SK-N-SH treated with all-trans-retinoic acid at 6 μM for 48 hours (cell line): ENCODE data around the gene PLCB1.

Experiments
- ARNTL ChIP-seq: fragments of 450-650 bp; formaldehyde crosslinking; IDR thresholded peaks from 2 replicates; pipeline ENCODE4 v1.5.0; 2020; ENCODE audit warnings: low read depth, mild to moderate bottlenecking, moderate library complexity, borderline replicate concordance
- BACH2 ChIP-seq: fragments of 250-450 bp; sonication (Bioruptor Pico); IDR thresholded peaks from 2 replicates; pipeline ENCODE4 v1.9.0; 2021; ENCODE audit warnings: mild to moderate bottlenecking, borderline replicate concordance
- CREB5 ChIP-seq: fragments of 250-450 bp; sonication (Bioruptor Pico); IDR thresholded peaks from 2 replicates; pipeline ENCODE4 v1.5.1; 2020; ENCODE audit warnings: low read depth, mild to moderate bottlenecking, moderate library complexity
- CSDC2 ChIP-seq: fragments of 250-450 bp; sonication (Bioruptor Pico); IDR thresholded peaks from 2 replicates; pipeline ENCODE4 v1.5.0; 2020; ENCODE audit warnings: mild to moderate bottlenecking, moderate library complexity
- CSRNP3 ChIP-seq: fragments of 250-450 bp; sonication (Bioruptor Pico); IDR thresholded peaks from 2 replicates; pipeline ENCODE4 v1.5.1; 2021; ENCODE audit warnings: mild to moderate bottlenecking, moderate library complexity
- ESRRG ChIP-seq: fragments of 250-450 bp; sonication (Bioruptor Pico); IDR thresholded peaks from 2 replicates; pipeline ENCODE4 v1.6.1; 2021; ENCODE audit warnings: mild to moderate bottlenecking
- GLIS3 ChIP-seq: fragments of 250-450 bp; sonication (Bioruptor Pico); IDR thresholded peaks from 2 replicates; pipeline ENCODE4 v1.5.0; 2020; ENCODE audit warnings: mild to moderate bottlenecking, moderate library complexity
- PATZ1 ChIP-seq: fragments of 250-450 bp; sonication (Bioruptor Pico); IDR thresholded peaks from 2 replicates; pipeline ENCODE4 v1.8.0; 2020; ENCODE audit warnings: mild to moderate bottlenecking, moderate library complexity, borderline replicate concordance
- PPARA ChIP-seq: fragments of 250-450 bp; sonication (Bioruptor Pico); IDR thresholded peaks from 2 replicates; pipeline ENCODE4 v1.5.0; 2020; ENCODE audit warnings: mild to moderate bottlenecking, borderline replicate concordance
- RARB ChIP-seq: fragments of 250-450 bp; sonication (Bioruptor Pico); IDR thresholded peaks from 2 replicates; pipeline ENCODE4 v1.8.0; 2021; ENCODE audit warnings: mild to moderate bottlenecking, moderate library complexity
- ZFP3 ChIP-seq: fragments of 250-450 bp; sonication (Bioruptor Pico); IDR thresholded peaks from 2 replicates; pipeline ENCODE4 v1.5.0; 2020; ENCODE audit warnings: mild to moderate bottlenecking, moderate library complexity
- ZFP30 ChIP-seq: fragments of 450-650 bp; formaldehyde crosslinking; IDR thresholded peaks from 2 replicates; pipeline ENCODE4 v1.5.0; 2022; ENCODE audit warnings: mild to moderate bottlenecking, moderate library complexity
- ZNF565 ChIP-seq: fragments of 450-650 bp; formaldehyde crosslinking; conservative IDR thresholded peaks from 2 replicates; pipeline ENCODE4 v1.5.0; 2020; ENCODE audit warnings: low read depth, mild to moderate bottlenecking, moderate library complexity

GRCh38 chr20:8152183-8152582 lies 20.1 kb downstream of the PLCB1 start:
- TF ChIP-seq ZFP3 (CRISPR knock-in tag) (no peak), ESRRG (CRISPR knock-in tag) (no peak), CREB5 (no peak), PPARA (CRISPR knock-in tag) (no peak), CSRNP3 (CRISPR knock-in tag) (no peak), ZNF565 (no peak), ARNTL (CRISPR knock-in tag) (no peak), CSDC2 (CRISPR knock-in tag) (no peak), RARB (no peak), BACH2 (CRISPR knock-in tag) (no peak), PATZ1 (CRISPR knock-in tag) (no peak), GLIS3 (CRISPR knock-in tag) (no peak), ZFP30 (no peak)
